HS-27A (cell line): ENCODE measurements around the gene TTC28.
"Not testable (repeated sequence)": the region's sequence is repeated elsewhere in the genome, so short reads cannot be mapped to it uniquely, and the experiment has no call there.

Experiments used
- DNase-seq: peaks from one replicate; pipeline ENCODE4 v3.0.0-alpha.2; 2012; ENCODE audit warnings: low read depth, missing footprints

Gene TTC28

GRCh38 chr22:28560046-28560742, 119.4 kb downstream of the TTC28 start:
- no peak for DNase-seq

DNA sequence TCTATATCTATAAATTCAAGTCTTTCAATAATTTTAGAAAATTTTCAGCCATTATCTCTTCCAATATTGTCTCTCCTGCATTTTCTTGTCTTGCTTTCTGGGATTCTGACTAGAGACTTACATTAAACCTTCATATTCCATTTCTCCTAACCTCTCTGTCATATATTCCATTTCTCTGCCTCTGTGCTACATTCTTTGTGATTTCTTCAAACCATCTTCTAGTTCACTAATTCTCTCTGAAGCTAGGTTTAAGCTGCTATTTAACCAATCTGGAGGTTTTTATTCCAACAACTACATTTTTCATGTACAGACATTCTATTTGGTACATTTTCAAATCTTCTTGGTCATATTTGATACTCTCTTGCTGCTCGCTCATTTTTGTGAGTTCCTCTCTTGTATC, 122.5 kb downstream of the TTC28 start:
- DNase-seq: no peak

DNA sequence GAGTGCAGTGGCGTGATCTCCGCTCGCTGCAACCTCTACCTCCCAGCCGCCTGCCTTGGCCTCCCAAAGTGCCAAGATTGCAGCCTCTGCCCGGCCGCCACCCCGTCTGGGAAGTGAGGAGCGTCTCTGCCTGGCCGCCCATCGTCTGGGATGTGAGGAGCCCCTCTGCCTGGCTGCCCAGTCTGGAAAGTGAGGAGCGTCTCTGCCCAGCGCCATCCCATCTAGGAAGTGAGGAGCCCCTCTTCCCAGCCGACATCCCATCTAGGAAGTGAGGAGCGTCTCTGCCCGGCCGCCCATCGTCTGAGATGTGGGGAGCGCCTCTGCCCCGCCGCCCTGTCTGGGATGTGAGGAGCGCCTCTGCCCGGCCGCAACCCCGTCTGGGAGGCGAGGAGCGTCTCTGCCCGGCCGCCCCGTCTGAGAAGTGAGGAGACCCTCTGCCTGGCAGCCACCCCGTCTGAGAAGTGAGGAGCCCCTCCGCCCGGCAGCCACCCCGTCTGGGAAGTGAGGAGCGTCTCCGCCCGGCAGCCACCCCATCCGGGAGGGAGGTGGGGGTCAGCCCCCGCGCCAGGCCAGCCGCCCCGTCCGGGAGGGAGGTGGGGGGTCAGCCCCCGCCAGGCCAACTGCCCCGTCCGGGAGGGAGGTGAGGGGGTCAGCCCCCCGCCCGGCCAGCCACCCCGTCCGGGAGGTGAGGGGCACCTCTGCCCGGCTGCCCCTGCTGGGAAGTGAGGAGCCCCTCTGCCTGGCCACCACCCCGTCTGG, 126.4 kb downstream of the TTC28 start:
- DNase-seq: not testable (repeated sequence)

GRCh38 chr22:28548406-28548805, 131.2 kb downstream of the TTC28 start:
- no peak for DNase-seq

- no peak for DNase-seq
Measured at GRCh38 chr22:28547132-28547842, 132.4 kb downstream of the TTC28 start.

DNA sequence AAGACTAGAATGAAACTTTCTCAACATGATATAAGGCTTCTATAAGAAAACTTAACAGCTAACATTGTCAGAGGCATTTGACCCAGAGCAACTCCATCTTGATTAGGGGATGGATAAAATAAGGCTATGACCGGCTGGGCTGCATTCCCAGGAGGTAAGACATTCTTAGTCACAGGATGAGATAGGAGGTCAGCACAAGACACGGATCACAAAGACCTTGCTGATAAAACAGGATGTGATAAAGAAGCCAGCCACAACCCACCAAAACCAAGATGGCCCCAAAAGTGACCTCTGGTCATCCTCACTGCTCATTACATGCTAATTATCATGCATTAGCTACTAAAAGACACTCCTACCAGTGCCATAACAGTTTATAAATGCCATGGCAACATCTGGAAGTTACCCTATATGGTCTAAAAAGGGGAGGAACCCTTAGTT, 135.2 kb downstream of the TTC28 start:
- no peak for DNase-seq

- no peak for DNase-seq
Measured at GRCh38 chr22:28542980-28543621, 136.5 kb downstream of the TTC28 start.

- DNase-seq: no peak
Measured at GRCh38 chr22:28541137-28541536, 138.5 kb downstream of the TTC28 start.

- no peak for DNase-seq
Measured at GRCh38 chr22:28538922-28539321, 140.7 kb downstream of the TTC28 start.

GRCh38 chr22:28530565-28530964, 149.1 kb downstream of the TTC28 start:
- DNase-seq: not testable (repeated sequence)

- DNase-seq: not testable (repeated sequence)
Measured at GRCh38 chr22:28529144-28529543, 150.5 kb downstream of the TTC28 start.

GRCh38 chr22:28521451-28521850, 158.2 kb downstream of the TTC28 start:
- DNase-seq: no peak

- no peak for DNase-seq
Measured at GRCh38 chr22:28514321-28514821, 165.3 kb downstream of the TTC28 start.

DNA sequence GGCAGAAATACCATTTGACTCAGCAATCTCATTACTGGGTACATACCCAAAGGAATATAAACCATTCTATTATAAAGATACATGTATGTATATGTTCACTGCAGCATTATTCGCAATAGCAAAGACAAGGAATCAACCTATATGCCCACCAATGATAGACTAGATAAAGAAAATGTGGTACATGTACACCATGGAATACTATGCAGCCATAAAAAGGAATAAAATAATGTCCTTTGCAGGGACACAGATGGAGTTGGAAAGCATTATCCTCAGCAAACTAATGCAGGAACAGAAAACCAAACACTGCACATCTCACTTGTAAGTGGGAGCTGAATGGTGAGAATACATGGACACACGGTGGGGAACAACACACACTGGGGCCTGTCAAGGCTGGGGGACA, 167.3 kb downstream of the TTC28 start:
- not testable (repeated sequence) for DNase-seq

GRCh38 chr22:28507896-28508295, 171.7 kb downstream of the TTC28 start:
- no peak for DNase-seq

- no peak for DNase-seq
Measured at GRCh38 chr22:28506150-28506535, 173.5 kb downstream of the TTC28 start.

GRCh38 chr22:28505416-28506149, 174.1 kb downstream of the TTC28 start:
- no peak for DNase-seq

GRCh38 chr22:28500006-28500405, 179.6 kb downstream of the TTC28 start:
- no peak for DNase-seq

DNA sequence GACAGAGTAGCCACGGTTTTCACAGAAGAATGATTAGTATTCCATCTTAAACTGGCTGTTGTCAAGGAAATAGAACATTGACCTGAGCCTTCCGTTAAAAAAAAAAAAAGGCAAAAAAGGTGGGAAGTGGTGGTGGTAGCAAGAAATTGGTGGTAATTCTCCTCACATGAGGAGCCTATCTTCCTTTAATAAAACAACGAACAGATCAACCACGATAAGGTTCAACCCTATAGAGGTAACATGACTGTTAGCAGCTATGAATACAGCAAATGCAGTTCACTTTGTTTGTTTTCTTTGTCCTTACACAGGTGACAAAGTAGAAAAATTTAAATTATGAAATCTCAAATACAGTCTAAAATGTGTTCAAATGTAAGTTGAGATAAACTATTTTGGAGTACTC, 181.6 kb downstream of the TTC28 start:
- DNase-seq: no peak

DNA sequence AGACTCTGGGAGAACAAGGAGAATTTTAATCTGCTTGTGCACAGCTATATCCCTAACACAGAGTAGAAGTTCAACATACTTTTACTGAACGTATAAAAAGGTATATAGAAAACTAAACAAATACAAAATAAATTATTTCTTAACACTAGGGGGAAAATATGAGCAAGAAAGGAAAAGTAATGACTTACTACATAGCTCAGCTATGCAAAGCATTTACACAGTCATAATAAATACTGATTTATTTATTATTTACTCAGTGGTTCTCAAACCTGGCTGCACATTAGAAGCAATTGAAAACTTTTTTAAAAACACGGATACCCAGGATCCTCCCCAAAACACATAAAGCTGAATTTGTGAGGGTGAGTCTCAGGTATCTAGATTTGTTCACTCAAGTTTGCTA, 182.5 kb downstream of the TTC28 start:
- DNase-seq: no peak

DNA sequence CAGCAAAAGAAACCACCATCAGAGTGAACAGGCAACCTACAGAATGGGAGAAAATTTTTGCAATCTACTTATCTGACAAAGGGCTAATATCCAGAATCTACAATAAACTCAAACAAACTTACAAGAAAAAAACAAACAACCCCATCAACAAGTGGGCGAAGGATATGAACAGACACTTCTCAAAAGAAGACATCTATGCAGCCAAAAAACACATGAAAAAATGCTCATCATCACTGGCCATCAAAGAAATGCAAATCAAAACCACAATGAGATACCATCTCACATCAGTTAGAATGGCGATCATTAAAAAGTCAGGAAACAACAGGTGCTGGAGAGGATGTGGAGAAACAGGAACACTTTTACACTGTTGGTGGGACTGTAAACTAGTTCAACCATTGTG, 188.4 kb downstream of the TTC28 start:
- DNase-seq: not testable (repeated sequence)
